Neuronal stem cell (in vitro differentiated cells): ENCODE results near the gene COTL1.

Experiments used
- DNase-seq: peaks from one replicate; pipeline ENCODE4 v3.0.0-alpha.2; 2013; ENCODE audit warnings: low spot score
- H2AFZ ChIP-seq: one replicate; pipeline ENCODE4 v1.6.1; 2013; ENCODE audit warnings: mild to moderate bottlenecking, low read length, inconsistent platforms
- H2AK5ac ChIP-seq: 2 replicates; pipeline ENCODE4 v1.6.1; 2013; ENCODE audit warnings: low read depth, mild to moderate bottlenecking, inconsistent platforms, low read length, moderate library complexity, mixed read lengths
- H2BK120ac ChIP-seq: 2 replicates; pipeline ENCODE4 v1.6.1; 2013; ENCODE audit warnings: low read depth, mild to moderate bottlenecking, inconsistent platforms, low read length, moderate library complexity, mixed read lengths
- H2BK12ac ChIP-seq: one replicate; pipeline ENCODE4 v1.6.1; 2013; ENCODE audit warnings: low read length, inconsistent platforms
- H2BK15ac ChIP-seq: 2 replicates; pipeline ENCODE4 v1.6.1; 2013; ENCODE audit warnings: mild to moderate bottlenecking, low read length, inconsistent platforms, mixed read lengths
- H2BK5ac ChIP-seq: one replicate; pipeline ENCODE4 v1.6.1; 2013; ENCODE audit warnings: inconsistent platforms, mild to moderate bottlenecking, low read length, moderate library complexity
- H3K14ac ChIP-seq: one replicate; pipeline ENCODE4 v1.6.1; 2013; ENCODE audit warnings: low read length, inconsistent platforms
- H3K18ac ChIP-seq: 2 replicates; pipeline ENCODE4 v1.6.1; 2013; ENCODE audit warnings: low read length, inconsistent platforms
- H3K23ac ChIP-seq: 2 replicates; pipeline ENCODE4 v1.6.1; 2013; ENCODE audit warnings: low read depth, mild to moderate bottlenecking, mixed read lengths, low read length, inconsistent platforms; ENCODE audit not compliant: poor library complexity
- H3K27ac ChIP-seq: replicated peaks from 3 replicates; pipeline ENCODE4 v1.5.1; 2013; ENCODE audit warnings: low read length, inconsistent platforms
- H3K27me3 ChIP-seq, 3 experiments: 2 replicates each; pipeline ENCODE4 v1.6.1; 2013; ENCODE audit warnings: low read length in 3 of 3, mild to moderate bottlenecking in 2 of 3, inconsistent platforms in 1 of 3, low read depth in 1 of 3, mixed read lengths in 1 of 3, moderate library complexity in 1 of 3; ENCODE audit not compliant: control insufficient read depth in 3 of 3, insufficient read depth in 3 of 3
- H3K36me3 ChIP-seq, 2 donors: replicated peaks in 1 of 2; 2 replicates each; pipeline ENCODE4 v1.6.1; 2013; ENCODE audit warnings: low read length in 2 of 2; ENCODE audit not compliant: control insufficient read depth in 2 of 2, insufficient read depth in 2 of 2
- H3K4ac ChIP-seq: 2 replicates; pipeline ENCODE4 v1.6.1; 2013; ENCODE audit warnings: inconsistent platforms, mild to moderate bottlenecking, low read length, moderate library complexity
- H3K4me1 ChIP-seq, 2 donors: 1 replicate in 1 of 2; 2 replicates in 1 of 2; pipeline ENCODE4 v1.6.1; 2013; ENCODE audit warnings: low read length in 2 of 2, low read depth in 1 of 2; ENCODE audit not compliant: control insufficient read depth in 2 of 2, insufficient read depth in 1 of 2
- H3K4me2 ChIP-seq: one replicate; pipeline ENCODE4 v1.6.1; 2013; ENCODE audit warnings: mild to moderate bottlenecking, low read length, inconsistent platforms; ENCODE audit not compliant: insufficient read depth, poor library complexity, severe bottlenecking
- H3K4me3 ChIP-seq, 2 donors: 2 replicates each; pipeline ENCODE4 v1.5.1; 2013; ENCODE audit warnings: low read length in 2 of 2, mild to moderate bottlenecking in 2 of 2, inconsistent platforms in 1 of 2, moderate library complexity in 1 of 2
- H3K79me1 ChIP-seq: one replicate; pipeline ENCODE4 v1.6.1; 2013; ENCODE audit warnings: low read depth, mild to moderate bottlenecking, inconsistent platforms, low read length, moderate library complexity
- H3K9ac ChIP-seq: one replicate; pipeline ENCODE4 v1.6.1; 2013; ENCODE audit warnings: mild to moderate bottlenecking, low read depth, low read length, inconsistent platforms; ENCODE audit not compliant: poor library complexity
- H3K9me3 ChIP-seq, 2 donors: replicated peaks in 1 of 2; 2 replicates each; pipeline versions ENCODE3 to v1.6.1; 2013; ENCODE audit warnings: low read length in 2 of 2, mild to moderate bottlenecking in 2 of 2, inconsistent platforms in 1 of 2, low read depth in 1 of 2, mixed read lengths in 1 of 2, moderate library complexity in 1 of 2; ENCODE audit not compliant: control insufficient read depth in 2 of 2, insufficient read depth in 1 of 2
- H4K8ac ChIP-seq: one replicate; pipeline ENCODE4 v1.6.1; 2013; ENCODE audit warnings: low read depth, mild to moderate bottlenecking, inconsistent platforms, low read length, moderate library complexity
- H4K91ac ChIP-seq: one replicate; pipeline ENCODE4 v1.6.1; 2013; ENCODE audit warnings: low read length, low read depth, mild to moderate bottlenecking, inconsistent platforms; ENCODE audit not compliant: poor library complexity
- WGBS, 2 donors: extraction: QIAGEN DNeasy Blood & Tissue Kit; methylation state at CpG; one replicate each; pipeline ENCODE4 v1.1.7; 2013; ENCODE audit warnings: missing lambda C conversion rate in 2 of 2, mixed read lengths in 1 of 2; ENCODE audit not compliant: insufficient read length in 2 of 2, insufficient replicate concordance in 1 of 2; ENCODE audit errors: extremely low coverage in 2 of 2; 5-methylcytosine and 5-hydroxymethylcytosine counted together

Gene COTL1

GRCh38 chr16:84605339-84605848 is 12.5 kb downstream of the COTL1 start:
- Histone ChIP-seq H3K27ac (peak overlapping the region; percentile 67), H4K91ac (no peak overlapping the region), H3K27me3 (no peaks in the 10 kb centered on the region), H3K9ac (no peak overlapping the region), H3K14ac (no peak overlapping the region), H2BK5ac (peak overlapping the region; percentile 79), H3K79me1 (no peaks in the 10 kb centered on the region), H3K4me1 (peaks cover 27 to 38% of the 10 kb centered on the region in 2 donors), H2AFZ (no peak overlapping the region), H3K18ac (peak overlapping the region; percentile 69), H3K9me3 (peaks cover 2 to 28% of the 10 kb centered on the region in 2 donors), H3K4me3 (no peak overlapping the region), H3K4ac (no peak overlapping the region), H3K4me2 (no peak overlapping the region), H3K23ac (no peak overlapping the region), H2AK5ac (no peak overlapping the region), H3K36me3 (peaks cover 5 to 81% of the 10 kb centered on the region in 2 donors), H2BK120ac (no peak overlapping the region), H4K8ac (no peak overlapping the region), H2BK15ac (no peak overlapping the region), H2BK12ac (no peak overlapping the region)
- WGBS, 2 donors = no CpG with 5 or more reads among the region's 6 CpGs
- DNase-seq = no peak

- Histone ChIP-seq H3K14ac (no peak overlapping the region), H2BK120ac (no peak overlapping the region), H3K4ac (no peak overlapping the region), H3K79me1 (no peaks in the 10 kb centered on the region), H2AFZ (no peak overlapping the region), H4K91ac (no peak overlapping the region), H2BK15ac (no peak overlapping the region), H3K27me3 (no peaks in the 10 kb centered on the region), H4K8ac (no peak overlapping the region), H3K18ac (peak overlapping the region; percentile 81), H3K9ac (no peak overlapping the region), H3K4me2 (peak overlapping the region; percentile 38), H3K27ac (peak overlapping the region; percentile 67), H2BK5ac (peak overlapping the region; percentile 79), H2AK5ac (no peak overlapping the region), H2BK12ac (no peak overlapping the region), H3K4me3 (no peak overlapping the region), H3K9me3 (peaks cover 2 to 28% of the 10 kb centered on the region in 2 donors), H3K4me1 (peaks cover 34 to 43% of the 10 kb centered on the region in 2 donors), H3K23ac (no peak overlapping the region), H3K36me3 (peaks cover 5 to 73% of the 10 kb centered on the region in 2 donors)
- DNase-seq = no peak
- no CpG with 5 or more reads among the region's 9 CpGs for WGBS, 2 donors
Measured at GRCh38 chr16:84604477-84605013, 13.3 kb downstream of the COTL1 start.

GRCh38 chr16:84603940-84604339 is 13.9 kb downstream of the COTL1 start:
- Histone ChIP-seq H3K4ac (no peak overlapping the region), H4K91ac (no peak overlapping the region), H2AK5ac (no peak overlapping the region), H3K4me2 (no peak overlapping the region), H3K4me1 (peaks cover 39 to 49% of the 10 kb centered on the region in 2 donors), H3K9me3 (peaks cover 2 to 28% of the 10 kb centered on the region in 2 donors), H2BK15ac (no peak overlapping the region), H3K18ac (no peak overlapping the region), H3K4me3 (no peak overlapping the region), H2BK5ac (no peak overlapping the region), H2AFZ (no peak overlapping the region), H3K9ac (no peak overlapping the region), H3K36me3 (peaks cover 4 to 66% of the 10 kb centered on the region in 2 donors), H2BK120ac (no peak overlapping the region), H3K27me3 (no peaks in the 10 kb centered on the region), H3K14ac (no peak overlapping the region), H3K79me1 (no peaks in the 10 kb centered on the region), H3K27ac (no peak overlapping the region), H2BK12ac (no peak overlapping the region), H3K23ac (no peak overlapping the region), H4K8ac (no peak overlapping the region)
- WGBS, 2 donors = no CpG with 5 or more reads among the region's 10 CpGs
- no peak for DNase-seq

GRCh38 chr16:84603140-84603816 is 14.6 kb downstream of the COTL1 start:
- Histone ChIP-seq H3K4me2 (peak overlapping the region; percentile 26), H4K8ac (no peak overlapping the region), H3K4me3 (no peak overlapping the region), H3K79me1 (no peaks in the 10 kb centered on the region), H3K4ac (no peak overlapping the region), H2BK5ac (no peak overlapping the region), H3K23ac (no peak overlapping the region), H3K27ac (no peak overlapping the region), H2AFZ (no peak overlapping the region), H4K91ac (no peak overlapping the region), H3K14ac (peak overlapping the region; percentile 6), H3K4me1 (peaks cover 41 to 53% of the 10 kb centered on the region in 2 donors), H2BK120ac (no peak overlapping the region), H2BK12ac (peak overlapping the region; percentile 93), H3K9ac (peak overlapping the region; percentile 38), H2AK5ac (peak overlapping the region; percentile 17), H2BK15ac (no peak overlapping the region), H3K18ac (peak overlapping the region; percentile 79), H3K36me3 (peaks cover 4 to 60% of the 10 kb centered on the region in 2 donors), H3K9me3 (peaks cover 2 to 28% of the 10 kb centered on the region in 2 donors), H3K27me3 (no peaks in the 10 kb centered on the region)
- whole genome bisulfite sequencing, 2 donors = no CpG with 5 or more reads among the region's 23 CpGs
- no peak for DNase-seq
